EH (cell line): ENCODE results near the gene DDX3Y.

Experiments
- DNase-seq: peaks from one replicate; pipeline ENCODE4 v3.0.0-alpha.2; 2015; ENCODE audit warnings: low read depth

Gene DDX3Y

DNA sequence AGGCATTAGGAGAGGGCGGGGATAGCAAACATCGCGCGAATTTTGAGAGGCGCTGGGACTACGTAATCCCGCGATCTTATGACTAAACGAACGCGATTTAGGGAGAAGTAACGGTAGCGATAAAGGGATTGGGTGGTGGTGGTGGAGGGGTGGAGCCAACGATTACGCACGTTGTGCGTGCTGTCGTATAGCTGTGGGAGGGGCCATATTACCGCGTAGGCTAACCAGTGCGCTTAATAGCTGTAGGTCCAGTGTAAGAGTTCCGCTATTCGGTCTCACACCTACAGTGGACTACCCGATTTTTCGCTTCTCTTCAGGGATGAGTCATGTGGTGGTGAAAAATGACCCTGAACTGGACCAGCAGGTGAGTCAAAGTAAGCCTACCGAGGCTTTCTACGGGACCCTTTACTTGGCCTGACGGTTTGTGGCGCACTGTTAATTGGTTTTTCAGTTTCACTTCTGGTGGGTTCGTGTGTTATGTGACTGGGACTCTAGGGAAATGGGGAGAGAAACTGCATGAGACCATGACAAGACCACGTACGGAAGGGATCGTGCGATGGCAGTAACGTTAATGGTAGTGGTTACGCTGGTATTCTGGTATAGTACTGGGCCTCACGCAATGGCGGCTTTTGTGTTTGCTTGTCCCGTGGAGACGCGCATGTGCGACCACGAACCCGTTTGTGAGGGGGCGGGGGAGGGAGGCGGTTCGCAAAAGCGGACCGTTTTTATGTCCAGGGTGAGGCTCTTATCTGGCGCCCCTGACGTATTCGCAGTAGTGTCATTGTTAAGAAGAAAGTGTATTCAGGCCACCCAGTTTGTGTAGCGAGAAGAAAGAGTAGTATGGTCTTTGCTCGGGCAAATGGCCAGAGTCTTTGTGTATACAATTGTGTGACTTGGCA lies at the start of gene DDX3Y:
DDX3Y (plus strand) TSS at position 251 of the 899 bp plus-strand sequence; CDS start at position 320, 69 bp downstream.
- DNase-seq, result peak; percentile 95

GRCh38 chrY:12855791-12856275 lies 48.8 kb upstream of the DDX3Y start:
- DNase-seq, result peak; percentile 42

DNA sequence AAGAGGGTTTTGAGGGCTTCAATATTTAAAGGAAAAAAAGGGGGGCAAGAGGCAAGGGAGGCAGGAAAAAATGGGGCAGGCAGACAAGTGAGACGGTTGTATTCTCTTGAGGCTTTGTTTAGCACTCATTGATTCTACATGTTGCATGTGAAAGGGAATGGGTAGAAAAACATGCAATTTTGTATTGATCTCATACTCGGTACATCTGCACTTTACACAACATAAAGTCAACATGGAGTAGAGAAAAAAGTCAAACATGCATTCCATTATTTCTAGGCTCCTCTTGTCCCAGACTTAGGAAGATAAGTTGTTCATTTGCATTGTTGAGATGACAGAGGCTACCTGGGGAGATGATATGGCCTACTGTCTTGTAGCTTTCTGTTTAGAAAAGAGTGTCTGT lies 36.7 kb upstream of the DDX3Y start:
- no peak for DNase-seq

DNA sequence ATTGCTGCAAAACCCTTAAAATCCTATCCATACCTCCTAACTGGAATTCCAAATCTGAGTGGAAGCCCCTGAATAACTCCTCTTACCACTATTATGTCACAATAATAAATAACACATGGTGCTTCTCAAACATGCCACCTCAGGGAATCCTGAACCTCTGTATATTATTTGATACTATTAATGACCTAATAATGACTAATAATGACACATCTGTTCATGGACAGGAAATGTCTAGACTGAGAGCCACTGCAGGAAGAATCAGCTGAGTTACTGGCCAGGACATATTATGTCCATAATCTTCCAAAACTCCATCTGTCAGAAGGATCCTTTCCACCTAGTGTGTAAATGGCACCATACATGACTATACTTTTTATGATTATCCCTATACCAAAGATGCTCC lies 7.7 kb upstream of the DDX3Y start:
- no peak for DNase-seq

DNA sequence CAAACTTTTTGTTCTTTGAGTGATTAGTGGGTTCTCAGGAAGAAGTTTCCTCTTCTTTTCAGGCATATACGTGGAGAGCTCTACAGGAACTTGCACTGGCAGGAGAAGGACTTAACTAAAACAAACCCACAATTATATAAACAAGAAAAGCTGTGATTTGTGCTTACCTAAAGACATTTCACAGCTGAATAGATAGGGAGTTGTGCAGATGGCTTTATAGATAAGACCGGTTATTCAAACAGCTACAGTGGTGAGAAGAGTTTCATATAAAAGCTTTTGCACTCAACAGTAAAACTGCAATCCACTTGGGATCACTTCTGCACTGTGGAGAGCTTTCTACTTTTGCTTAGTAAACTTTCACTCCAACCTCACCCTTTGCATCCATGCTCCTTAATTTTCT lies 6.1 kb upstream of the DDX3Y start:
- DNase-seq, result no peak

DNA sequence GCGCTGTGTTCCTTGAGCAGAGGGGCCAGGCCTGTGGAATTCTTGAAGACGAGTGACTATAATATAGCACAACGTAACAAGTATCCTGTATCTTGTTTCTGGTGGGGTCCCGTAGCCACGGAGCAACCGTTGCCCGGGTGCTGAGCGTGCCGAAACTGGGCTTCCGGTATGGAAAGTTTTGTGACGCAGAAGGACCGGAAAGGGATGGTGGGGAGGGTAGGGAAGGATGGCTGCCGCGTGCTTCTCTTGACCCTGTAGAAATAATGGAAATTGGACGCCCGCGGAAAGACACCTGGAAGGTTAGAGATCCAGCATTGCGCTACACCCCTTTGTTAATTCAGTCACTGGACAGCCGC lies 827 bp downstream of the DDX3Y start:
- DNase-seq, result peak; percentile 77

- peak; percentile 24 for DNase-seq
These were observed 1.2 kb downstream of the DDX3Y start for GRCh38 chrY:12905895-12906294.

DNA sequence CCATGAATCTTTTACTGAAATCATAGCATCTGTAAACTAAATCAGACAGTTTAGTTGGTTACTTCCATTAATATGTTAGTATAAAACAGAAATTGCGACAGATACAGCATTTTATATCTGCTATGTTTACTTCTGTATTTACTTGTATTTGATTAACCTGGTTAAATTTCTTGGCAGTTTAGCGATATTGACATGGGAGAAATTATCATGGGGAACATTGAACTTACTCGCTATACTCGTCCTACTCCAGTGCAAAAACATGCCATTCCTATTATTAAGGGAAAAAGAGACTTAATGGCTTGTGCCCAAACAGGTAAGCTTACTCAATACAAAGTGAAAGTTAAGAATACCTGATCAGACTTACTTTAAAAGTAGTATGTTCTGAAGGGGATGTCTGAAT lies 8.9 kb downstream of the DDX3Y start:
- DNase-seq, result no peak

GRCh38 chrY:12928043-12928442 lies 23.4 kb downstream of the DDX3Y start:
- DNase-seq, result peak; percentile 72

- DNase-seq, result no peak
These were observed 37.3 kb downstream of the DDX3Y start for GRCh38 chrY:12941725-12942687.
